Measurements from ENCODE around the gene CENPS. TPM values are rescaled to one million over a fixed set of nuclear protein-coding genes. Genes with fewer than 3 reads are reported as not detected.

The CENPS gene
- 14.5 TPM for polyA plus RNA-seq (2013, experiment 1 of 2)
- polyA plus RNA-seq (2013, experiment 2 of 2) = 12.6 TPM

GRCh38 chr1:10430216-10431069 lies at the start of gene CENPS:
CENPS (plus strand) TSS chr1:10430433; CDS start chr1:10430518, 85 bp downstream.
- Histone ChIP-seq H3K9me3 (ENCODE audit: control insufficient read depth, low read length) (no peaks in the 10 kb centered on the region), H3K36me3 (ENCODE audit: control insufficient read depth, insufficient read depth, low read length) (no peaks in the 10 kb centered on the region), H3K27ac (ENCODE audit: low read depth, low read length, severe bottlenecking) (peak within 1 kb of the TSS; percentile 82), H3K4me3 (ENCODE audit: extremely low read depth, insufficient read depth, low read length, poor library complexity, severe bottlenecking) (peak within 1 kb of the TSS; percentile 63), H3K4me1 (ENCODE audit: control insufficient read depth, insufficient read depth, low read length, poor library complexity, severe bottlenecking) (peaks cover 5% of the 10 kb centered on the region)
- 1% methylated on average over 71 to 93 of the region's 95 CpGs for WGBS, 2 experiments (ENCODE audit: insufficient coverage in 2 of 2)

- H3K27ac ChIP-seq (ENCODE audit: low read depth, low read length, severe bottlenecking) = peak overlapping the region; percentile 59
- 85 to 97% methylated on average over 5 of the region's 5 CpGs for WGBS, 2 experiments (ENCODE audit: insufficient coverage in 2 of 2)
Measured at GRCh38 chr1:10380594-10381275, 49.5 kb upstream of the CENPS start.

GRCh38 chr1:10383630-10384029 lies 46.6 kb upstream of the CENPS start:
- WGBS, 2 experiments (ENCODE audit: insufficient coverage in 2 of 2) = 94 to 100% methylated on average over 2 to 3 of the region's 4 CpGs
- Histone ChIP-seq H3K4me3 (ENCODE audit: extremely low read depth, insufficient read depth, low read length, poor library complexity, severe bottlenecking) (no peak overlapping the region), H3K4me1 (ENCODE audit: control insufficient read depth, insufficient read depth, low read length, poor library complexity, severe bottlenecking) (peaks cover 6% of the 10 kb centered on the region), H3K36me3 (ENCODE audit: control insufficient read depth, insufficient read depth, low read length) (peaks cover 43% of the 10 kb centered on the region), H3K27ac (ENCODE audit: low read depth, low read length, severe bottlenecking) (no peak overlapping the region), H3K9me3 (ENCODE audit: control insufficient read depth, low read length) (no peaks in the 10 kb centered on the region)

More at GRCh38 chr1:10380594-10381275, 49.5 kb upstream of the CENPS start:
- H3K4me3 ChIP-seq (ENCODE audit: extremely low read depth, insufficient read depth, low read length, poor library complexity, severe bottlenecking) = no peak overlapping the region
- peaks cover 65% of the 10 kb centered on the region for H3K36me3 ChIP-seq (ENCODE audit: control insufficient read depth, insufficient read depth, low read length)
- H3K9me3 ChIP-seq (ENCODE audit: control insufficient read depth, low read length) = no peaks in the 10 kb centered on the region
- H3K4me1 ChIP-seq (ENCODE audit: control insufficient read depth, insufficient read depth, low read length, poor library complexity, severe bottlenecking) = peaks cover 5% of the 10 kb centered on the region

GRCh38 chr1:10384219-10384618 lies 46.0 kb upstream of the CENPS start:
- H3K27ac ChIP-seq (ENCODE audit: low read depth, low read length, severe bottlenecking) = no peak overlapping the region
- WGBS, 2 experiments (ENCODE audit: insufficient coverage in 2 of 2) = 95 to 100% methylated on average over 6 to 8 of the region's 8 CpGs
- peaks cover 37% of the 10 kb centered on the region for H3K36me3 ChIP-seq (ENCODE audit: control insufficient read depth, insufficient read depth, low read length)
- H3K4me3 ChIP-seq (ENCODE audit: extremely low read depth, insufficient read depth, low read length, poor library complexity, severe bottlenecking) = no peak overlapping the region
- peaks cover 6% of the 10 kb centered on the region for H3K4me1 ChIP-seq (ENCODE audit: control insufficient read depth, insufficient read depth, low read length, poor library complexity, severe bottlenecking)
- no peaks in the 10 kb centered on the region for H3K9me3 ChIP-seq (ENCODE audit: control insufficient read depth, low read length)

GRCh38 chr1:10386761-10387676 lies 43.2 kb upstream of the CENPS start:
- peaks cover 18% of the 10 kb centered on the region for H3K36me3 ChIP-seq (ENCODE audit: control insufficient read depth, insufficient read depth, low read length)
- H3K9me3 ChIP-seq (ENCODE audit: control insufficient read depth, low read length) = no peaks in the 10 kb centered on the region
- H3K4me1 ChIP-seq (ENCODE audit: control insufficient read depth, insufficient read depth, low read length, poor library complexity, severe bottlenecking) = peaks cover 6% of the 10 kb centered on the region
- 98 to 100% methylated on average over 3 to 6 of the region's 12 CpGs for WGBS, 2 experiments (ENCODE audit: insufficient coverage in 2 of 2)
- H3K4me3 ChIP-seq (ENCODE audit: extremely low read depth, insufficient read depth, low read length, poor library complexity, severe bottlenecking) = no peak overlapping the region
- peak overlapping the region; percentile 73 for H3K27ac ChIP-seq (ENCODE audit: low read depth, low read length, severe bottlenecking)

GRCh38 chr1:10387677-10388386 lies 42.4 kb upstream of the CENPS start:
- H3K27ac ChIP-seq (ENCODE audit: low read depth, low read length, severe bottlenecking) = peak overlapping the region; percentile 73
- WGBS, 2 experiments (ENCODE audit: insufficient coverage in 2 of 2) = 71 to 80% methylated on average over 2 of the region's 3 CpGs
- peaks cover 13% of the 10 kb centered on the region for H3K36me3 ChIP-seq (ENCODE audit: control insufficient read depth, insufficient read depth, low read length)
- no peaks in the 10 kb centered on the region for H3K9me3 ChIP-seq (ENCODE audit: control insufficient read depth, low read length)
- no peak overlapping the region for H3K4me3 ChIP-seq (ENCODE audit: extremely low read depth, insufficient read depth, low read length, poor library complexity, severe bottlenecking)
- H3K4me1 ChIP-seq (ENCODE audit: control insufficient read depth, insufficient read depth, low read length, poor library complexity, severe bottlenecking) = peaks cover 6% of the 10 kb centered on the region

GRCh38 chr1:10388387-10388715 lies 41.9 kb upstream of the CENPS start:
- Histone ChIP-seq H3K27ac (ENCODE audit: low read depth, low read length, severe bottlenecking) (peak overlapping the region; percentile 73), H3K4me3 (ENCODE audit: extremely low read depth, insufficient read depth, low read length, poor library complexity, severe bottlenecking) (no peak overlapping the region), H3K36me3 (ENCODE audit: control insufficient read depth, insufficient read depth, low read length) (peaks cover 9% of the 10 kb centered on the region), H3K9me3 (ENCODE audit: control insufficient read depth, low read length) (no peaks in the 10 kb centered on the region), H3K4me1 (ENCODE audit: control insufficient read depth, insufficient read depth, low read length, poor library complexity, severe bottlenecking) (peaks cover 6% of the 10 kb centered on the region)
- 90 to 92% methylated on average over 2 to 3 of the region's 3 CpGs for WGBS, 2 experiments (ENCODE audit: insufficient coverage in 2 of 2)

GRCh38 chr1:10389271-10389973 lies 40.8 kb upstream of the CENPS start:
- 94 to 97% methylated on average over 5 of the region's 6 CpGs for WGBS, 2 experiments (ENCODE audit: insufficient coverage in 2 of 2)
- no peak overlapping the region for H3K27ac ChIP-seq (ENCODE audit: low read depth, low read length, severe bottlenecking)
- no peaks in the 10 kb centered on the region for H3K9me3 ChIP-seq (ENCODE audit: control insufficient read depth, low read length)

GRCh38 chr1:10396870-10397269 lies 33.4 kb upstream of the CENPS start:
- Histone ChIP-seq H3K36me3 (ENCODE audit: control insufficient read depth, insufficient read depth, low read length) (peaks cover 20% of the 10 kb centered on the region), H3K27ac (ENCODE audit: low read depth, low read length, severe bottlenecking) (no peak overlapping the region), H3K9me3 (ENCODE audit: control insufficient read depth, low read length) (no peaks in the 10 kb centered on the region), H3K4me1 (ENCODE audit: control insufficient read depth, insufficient read depth, low read length, poor library complexity, severe bottlenecking) (peaks cover 13% of the 10 kb centered on the region), H3K4me3 (ENCODE audit: extremely low read depth, insufficient read depth, low read length, poor library complexity, severe bottlenecking) (no peak overlapping the region)
- WGBS, 2 experiments (ENCODE audit: insufficient coverage in 2 of 2) = no CpG with 5 or more reads among the region's 3 CpGs

More at GRCh38 chr1:10389271-10389973, 40.8 kb upstream of the CENPS start:
- Histone ChIP-seq H3K4me1 (ENCODE audit: control insufficient read depth, insufficient read depth, low read length, poor library complexity, severe bottlenecking) (peaks cover 6% of the 10 kb centered on the region), H3K4me3 (ENCODE audit: extremely low read depth, insufficient read depth, low read length, poor library complexity, severe bottlenecking) (no peak overlapping the region), H3K36me3 (ENCODE audit: control insufficient read depth, insufficient read depth, low read length) (peaks cover under 1% of the 10 kb centered on the region)

Data from mesodermal cell (in vitro differentiated cells).